ENCODE measurements around the gene SPPL3. TPM values are rescaled to one million over a fixed set of nuclear protein-coding genes. Genes with fewer than 3 reads are reported as not detected.

Gene SPPL3
- total RNA-seq, 4 donors from 2014 or later: 16.8 to 28.7 (median 22.7) TPM

GRCh38 chr12:120854804-120855203 lies 49.4 kb downstream of the SPPL3 start:
- DNase-seq (ENCODE audit: low spot score) (no peak), ATAC-seq (ENCODE audit: low FRiP score) (no peak)
- TF ChIP-seq, protein P1, sequence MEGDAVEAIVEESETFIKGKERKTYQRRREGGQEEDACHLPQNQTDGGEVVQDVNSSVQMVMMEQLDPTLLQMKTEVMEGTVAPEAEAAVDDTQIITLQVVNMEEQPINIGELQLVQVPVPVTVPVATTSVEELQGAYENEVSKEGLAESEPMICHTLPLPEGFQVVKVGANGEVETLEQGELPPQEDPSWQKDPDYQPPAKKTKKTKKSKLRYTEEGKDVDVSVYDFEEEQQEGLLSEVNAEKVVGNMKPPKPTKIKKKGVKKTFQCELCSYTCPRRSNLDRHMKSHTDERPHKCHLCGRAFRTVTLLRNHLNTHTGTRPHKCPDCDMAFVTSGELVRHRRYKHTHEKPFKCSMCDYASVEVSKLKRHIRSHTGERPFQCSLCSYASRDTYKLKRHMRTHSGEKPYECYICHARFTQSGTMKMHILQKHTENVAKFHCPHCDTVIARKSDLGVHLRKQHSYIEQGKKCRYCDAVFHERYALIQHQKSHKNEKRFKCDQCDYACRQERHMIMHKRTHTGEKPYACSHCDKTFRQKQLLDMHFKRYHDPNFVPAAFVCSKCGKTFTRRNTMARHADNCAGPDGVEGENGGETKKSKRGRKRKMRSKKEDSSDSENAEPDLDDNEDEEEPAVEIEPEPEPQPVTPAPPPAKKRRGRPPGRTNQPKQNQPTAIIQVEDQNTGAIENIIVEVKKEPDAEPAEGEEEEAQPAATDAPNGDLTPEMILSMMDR (IDR thresholded peaks at IDR 0.05): no peak

- no peak for ATAC-seq (ENCODE audit: low FRiP score)
- TF ChIP-seq, protein P1 (IDR thresholded peaks at IDR 0.05): no peak
- no peak for DNase-seq (ENCODE audit: low spot score)
Observed at GRCh38 chr12:120853188-120853587, 51.0 kb downstream of the SPPL3 start.

DNA sequence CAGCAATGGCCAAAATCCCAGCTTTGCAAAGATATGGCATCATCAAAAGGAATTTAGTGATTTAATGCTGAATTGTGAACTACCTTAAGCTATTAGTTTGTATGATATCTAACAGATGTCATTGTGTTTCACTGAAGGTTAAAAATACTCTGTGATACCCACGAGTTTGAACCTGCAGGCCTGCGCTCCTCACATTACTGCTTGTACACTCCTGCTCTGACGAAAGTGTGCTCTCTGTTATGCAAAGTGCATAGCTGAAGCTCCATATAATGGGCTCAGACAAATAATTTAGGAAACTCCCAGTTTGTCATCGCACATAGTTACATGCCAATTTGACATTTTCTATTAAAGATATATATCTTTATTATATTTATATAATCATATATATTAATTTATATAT lies 52.2 kb downstream of the SPPL3 start:
- TF ChIP-seq, protein P1 (IDR thresholded peaks at IDR 0.05): no peak
- no peak for DNase-seq (ENCODE audit: low spot score)
- no peak for ATAC-seq (ENCODE audit: low FRiP score)

DNA sequence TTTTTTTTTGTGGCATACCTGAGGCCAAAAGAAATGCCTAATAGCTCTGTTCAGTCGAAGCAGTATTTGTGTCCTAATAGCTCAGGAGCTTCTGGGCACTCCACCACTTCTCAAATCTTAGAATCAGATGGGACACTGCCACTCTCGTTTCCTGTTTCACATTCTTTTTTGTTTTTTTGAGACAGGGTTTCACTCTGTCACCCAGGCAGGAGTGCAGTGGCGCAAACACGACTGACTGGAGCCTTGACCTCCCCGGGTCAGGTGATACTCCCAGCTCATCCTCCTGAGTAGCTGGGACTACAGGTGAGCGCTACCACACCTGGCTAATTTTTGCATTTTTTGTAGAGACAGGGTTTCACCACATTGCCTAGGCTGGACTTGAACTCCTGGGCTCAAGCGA lies 52.7 kb downstream of the SPPL3 start:
- DNase-seq (ENCODE audit: low spot score) (no peak), ATAC-seq (ENCODE audit: low FRiP score) (no peak)
- TF ChIP-seq, protein P1 (IDR thresholded peaks at IDR 0.05): no peak

DNA sequence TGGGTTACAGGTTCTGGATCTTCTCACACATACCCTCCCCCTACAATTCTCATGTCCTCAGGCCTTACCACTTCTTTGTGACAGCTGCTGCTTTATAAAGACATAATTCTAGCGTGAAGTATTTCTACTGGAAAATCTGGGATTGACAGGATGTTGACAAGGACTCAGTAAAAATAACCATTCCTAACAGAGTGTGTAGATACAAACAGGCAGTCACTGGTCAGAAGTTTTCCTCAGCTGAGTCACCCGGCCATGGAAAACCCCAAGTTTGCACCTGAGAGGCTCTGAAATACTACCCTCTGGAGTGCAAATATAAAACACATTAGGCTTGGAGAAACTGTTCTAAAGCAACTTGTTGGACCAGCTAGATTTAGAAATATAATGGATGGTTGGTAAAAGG lies 54.4 kb downstream of the SPPL3 start:
- TF ChIP-seq, protein P1 (IDR thresholded peaks at IDR 0.05): no peak
- DNase-seq (ENCODE audit: low spot score) (no peak), ATAC-seq (ENCODE audit: low FRiP score) (peak; percentile 62)

DNA sequence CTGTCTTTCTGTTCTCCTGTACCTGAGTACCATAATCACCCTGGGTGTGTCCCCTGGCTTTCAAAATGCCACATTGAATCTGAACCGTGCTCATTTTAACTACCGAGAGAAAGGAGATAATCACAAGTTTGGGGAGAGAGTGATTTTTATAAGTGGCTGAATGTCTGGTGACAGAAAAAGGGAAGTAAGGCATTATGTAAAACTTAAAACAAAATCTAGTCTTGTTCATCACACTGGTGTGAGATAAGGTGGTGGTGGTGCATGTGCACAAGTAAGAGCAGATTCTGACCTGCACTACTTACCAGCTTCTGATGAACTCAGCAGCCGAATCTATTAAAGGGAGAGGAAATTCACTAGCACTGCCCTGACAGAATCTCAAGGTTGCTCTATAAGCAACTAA lies 56.3 kb downstream of the SPPL3 start:
- ATAC-seq (ENCODE audit: low FRiP score) (no peak), DNase-seq (ENCODE audit: low spot score) (no peak)
- TF ChIP-seq, protein P1 (IDR thresholded peaks at IDR 0.05): no peak

GRCh38 chr12:120847392-120847791 lies 56.8 kb downstream of the SPPL3 start:
- ATAC-seq (ENCODE audit: low FRiP score) (no peak), DNase-seq (ENCODE audit: low spot score) (no peak)
- TF ChIP-seq, protein P1 (IDR thresholded peaks at IDR 0.05): no peak
